GM19099 (cell line): ENCODE results near the gene RPTOR.

Source experiments
- POLR2A ChIP-seq: IDR thresholded peaks from 3 replicates; pipeline ENCODE4 v1.6.1; 2011; ENCODE audit warnings: low read depth; ENCODE audit not compliant: insufficient read length; ENCODE audit errors: extremely low read depth

Gene RPTOR

DNA sequence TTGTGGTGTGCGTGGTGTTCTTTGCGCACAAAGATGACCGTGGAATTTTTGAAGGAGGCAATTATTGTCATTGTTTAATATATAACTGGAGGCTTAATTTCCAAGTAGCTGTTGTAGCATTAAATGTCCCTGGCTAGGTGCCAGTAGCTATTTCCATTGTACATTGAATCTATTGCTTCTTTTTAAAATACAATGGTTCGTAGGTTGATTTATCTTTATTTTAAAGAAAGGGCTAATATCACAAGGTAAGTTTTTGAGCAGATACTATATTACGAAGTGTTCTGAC is 127.1 kb downstream of the RPTOR start:
- TF ChIP-seq POLR2A, result no peak

DNA sequence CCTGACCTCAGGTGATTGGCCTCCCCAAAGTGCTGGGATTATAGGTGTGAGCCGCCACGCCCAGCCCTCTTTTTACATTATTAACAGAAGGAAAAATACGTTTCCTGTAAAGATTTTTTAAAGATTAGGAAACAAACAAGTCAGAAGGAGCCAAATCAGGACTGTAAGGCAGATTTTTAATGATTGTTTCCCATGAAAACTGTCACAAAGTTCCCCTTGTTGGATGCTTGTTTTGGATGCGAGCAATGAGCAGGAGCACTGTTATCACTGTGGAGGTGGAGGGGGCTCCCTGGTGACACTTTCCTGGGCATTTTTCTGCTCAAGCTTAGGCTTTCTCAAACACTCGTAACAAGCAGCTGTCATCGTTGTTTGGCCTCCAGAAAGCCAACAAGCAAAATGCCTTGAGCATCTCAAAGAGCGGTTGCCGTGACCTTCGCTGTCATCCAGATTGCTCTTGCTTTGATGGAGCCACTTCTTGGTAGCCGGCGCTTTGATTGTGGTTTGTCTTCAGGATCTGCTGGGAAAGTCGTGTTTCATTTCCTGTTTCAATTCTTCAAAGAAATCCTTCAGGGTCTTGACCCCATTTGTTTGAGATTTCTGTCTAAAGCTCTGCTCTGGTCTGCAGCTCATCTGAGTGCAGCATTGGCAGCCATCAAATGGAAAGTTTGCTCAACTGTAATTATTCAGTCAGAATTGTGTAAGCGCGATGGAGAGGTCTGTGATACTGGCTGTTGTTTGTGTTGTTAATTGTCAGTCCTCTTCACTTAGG is 128.7 kb downstream of the RPTOR start:
- TF ChIP-seq POLR2A, result no peak

- TF ChIP-seq POLR2A, result no peak
Measured at GRCh38 chr17:80675438-80676095, 130.9 kb downstream of the RPTOR start.

DNA sequence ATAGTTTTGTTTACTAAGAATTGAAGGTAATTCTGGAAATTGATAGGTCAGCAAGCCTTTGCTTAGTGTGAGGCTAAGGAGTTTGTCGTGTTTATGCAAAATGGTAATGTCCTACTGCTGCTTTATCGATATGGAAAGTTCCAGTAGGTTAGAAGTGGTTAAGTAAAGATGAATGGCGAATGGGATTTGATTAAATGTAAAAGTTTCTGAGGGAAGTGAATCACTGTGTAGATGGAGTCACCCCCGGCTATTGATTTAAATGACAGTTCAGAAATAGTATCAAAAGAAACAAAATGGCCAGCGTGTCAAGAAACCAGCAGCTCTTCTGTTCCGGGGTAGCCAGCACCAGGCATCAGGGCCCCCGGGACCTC is 131.4 kb downstream of the RPTOR start:
- no peak for TF ChIP-seq POLR2A

GRCh38 chr17:80676564-80676963 is 131.9 kb downstream of the RPTOR start:
- no peak for TF ChIP-seq POLR2A

- TF ChIP-seq POLR2A, result no peak
Measured at GRCh38 chr17:80677214-80677756, 132.6 kb downstream of the RPTOR start.

- no peak for TF ChIP-seq POLR2A
Measured at GRCh38 chr17:80679816-80680215, 135.2 kb downstream of the RPTOR start.

GRCh38 chr17:80681215-80681614 is 136.6 kb downstream of the RPTOR start:
- TF ChIP-seq POLR2A, result no peak

- TF ChIP-seq POLR2A, result no peak
Measured at GRCh38 chr17:80682372-80682771, 137.7 kb downstream of the RPTOR start.

DNA sequence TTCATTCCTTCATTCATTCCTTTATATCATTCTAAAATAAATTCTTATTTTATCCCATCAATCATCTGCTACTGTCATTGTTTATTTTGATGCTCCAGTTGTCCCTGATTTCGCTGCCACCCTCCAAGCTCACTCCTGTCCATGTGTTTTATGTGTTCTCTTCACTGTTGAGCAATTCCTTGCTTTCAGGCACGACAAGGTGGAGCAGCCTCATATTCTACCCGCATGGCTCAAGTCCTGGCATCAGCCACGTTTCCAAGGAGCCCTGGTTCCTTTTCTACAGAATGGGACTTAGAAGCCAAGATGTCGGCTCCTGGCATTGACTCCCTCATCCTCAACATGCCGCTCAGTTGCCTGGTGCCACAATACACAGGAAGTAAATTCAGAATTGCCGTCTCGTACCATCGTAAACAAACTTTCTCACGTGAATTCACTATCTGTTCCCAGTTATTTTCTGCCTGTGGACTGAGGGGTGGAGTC is 139.0 kb downstream of the RPTOR start:
- TF ChIP-seq POLR2A, result no peak

DNA sequence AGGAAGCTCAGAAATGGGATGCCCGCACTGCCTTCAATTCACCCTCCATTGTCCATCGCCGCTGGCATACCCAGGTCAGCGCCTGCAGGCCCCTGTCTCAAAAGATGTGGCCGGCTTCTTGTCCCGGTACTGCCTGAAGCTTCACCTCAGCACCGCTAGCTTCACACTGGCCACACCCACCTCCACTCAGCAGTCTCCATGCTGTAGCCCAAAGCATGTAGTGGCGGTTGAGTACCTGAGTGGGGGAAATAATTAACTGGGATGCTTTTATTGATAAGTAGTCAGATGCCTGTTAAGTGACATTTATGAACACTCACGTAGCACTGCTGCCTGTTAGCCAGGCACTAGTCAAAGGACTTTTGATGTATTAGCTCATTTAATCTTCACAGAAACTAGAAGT is 143.2 kb downstream of the RPTOR start:
- TF ChIP-seq POLR2A, result no peak

DNA sequence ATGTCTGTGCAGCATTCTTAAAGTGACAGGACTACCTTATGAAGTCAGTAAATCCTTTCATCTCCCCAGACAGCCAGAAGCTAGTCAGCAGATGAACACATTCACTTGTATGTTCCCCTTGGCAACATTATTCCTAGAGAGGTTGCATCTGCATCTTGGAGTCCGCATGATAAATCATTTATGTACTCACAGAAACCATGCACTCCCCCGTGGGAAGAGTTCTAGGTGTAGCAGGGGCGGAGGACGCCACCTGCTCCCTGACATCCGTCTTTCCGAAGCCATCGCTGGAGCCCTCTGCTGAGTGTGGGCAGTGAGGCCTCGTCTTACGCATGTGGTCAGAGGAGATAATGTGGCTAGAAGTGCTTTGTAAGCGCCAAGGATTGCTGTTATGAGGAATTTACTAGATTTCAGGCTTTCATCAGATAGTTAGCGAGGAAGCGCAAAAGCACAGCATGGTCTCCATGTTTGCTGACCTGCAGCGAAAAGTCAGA is 144.5 kb downstream of the RPTOR start:
- no peak for TF ChIP-seq POLR2A

DNA sequence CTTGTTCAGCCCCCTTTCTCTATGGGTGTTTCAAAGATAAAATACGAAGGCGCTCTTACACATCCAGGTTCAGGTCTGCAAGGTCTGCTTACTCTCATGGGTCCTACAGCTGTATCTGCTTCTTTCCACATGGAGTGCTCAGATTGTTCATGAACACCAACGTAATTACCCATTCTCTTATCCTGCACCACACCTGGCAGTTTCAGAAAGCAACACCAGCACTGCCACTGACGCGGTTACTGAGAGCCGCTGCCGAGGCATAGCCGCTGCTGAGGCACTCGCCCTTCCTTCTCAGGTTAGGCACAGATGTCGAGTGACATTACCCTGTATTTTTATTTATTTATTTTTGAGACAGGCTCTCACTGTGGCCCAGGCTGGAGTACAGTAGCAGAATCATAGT is 147.1 kb downstream of the RPTOR start:
- TF ChIP-seq POLR2A, result no peak

DNA sequence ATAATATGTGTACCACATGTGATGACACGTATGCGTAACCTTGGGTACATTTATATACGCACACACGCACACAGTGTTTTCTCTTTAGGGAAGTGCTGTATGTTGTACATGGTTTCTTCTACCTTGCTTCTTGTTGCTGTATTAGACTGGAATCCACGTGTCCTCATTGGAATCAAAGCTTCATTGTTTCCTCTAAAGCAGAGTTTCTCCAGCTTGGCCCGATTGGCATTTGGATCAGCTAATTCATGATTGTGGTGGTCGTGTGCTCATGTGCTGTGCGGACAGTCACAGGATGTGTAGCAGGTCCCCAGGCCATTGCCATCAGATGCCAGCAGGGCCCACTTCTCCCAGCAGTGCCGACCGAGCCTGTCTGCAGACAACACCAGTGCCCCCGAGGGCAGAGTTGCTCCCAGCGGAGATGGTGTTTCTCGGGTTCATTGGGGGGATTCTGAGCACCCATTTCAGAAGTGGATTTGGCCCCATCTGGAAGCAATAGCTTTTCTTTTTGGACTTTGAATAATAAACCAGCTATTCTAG is 148.4 kb downstream of the RPTOR start:
- TF ChIP-seq POLR2A, result no peak

GRCh38 chr17:80693511-80693910 is 148.9 kb downstream of the RPTOR start:
- no peak for TF ChIP-seq POLR2A
